K562 (cell line): ENCODE data around the gene ARL6IP1. TPM values are rescaled to one million over a fixed set of nuclear protein-coding genes. Genes with fewer than 3 reads are reported as not detected.
A peak's percentile ranks its signal among the peaks of the same experiment; 100 is the strongest.

Source experiments
- BRD9 ChIP-seq: fragments of 450-650 bp; IDR thresholded peaks from 2 replicates; pipeline ENCODE4 v1.6.1; 2018; ENCODE audit warnings: low read depth; ENCODE audit not compliant: partially characterized antibody
- HNRNPK ChIP-seq: fragments of 200-400 bp; formaldehyde crosslinking; IDR thresholded peaks from one replicate; pipeline ENCODE4 v1.6.1; 2018; ENCODE audit warnings: mild to moderate bottlenecking, low read depth, low read length; ENCODE audit not compliant: poor library complexity, severe bottlenecking
- SIN3A ChIP-seq, 2 experiments: fragments of 150-350 bp in 1 of 2; IDR thresholded peaks; 2 replicates each; pipeline ENCODE4 v1.6.1; 2011 to 2016; ENCODE audit warnings: borderline replicate concordance in 2 of 2, low read depth in 2 of 2, low read length in 2 of 2, mild to moderate bottlenecking in 2 of 2, moderate library complexity in 2 of 2; ENCODE audit not compliant: control insufficient read depth in 1 of 2
- TGIF2 ChIP-seq: sonication (generic); formaldehyde crosslinking; IDR thresholded peaks from 2 replicates; pipeline ENCODE4 v1.8.1; 2022; ENCODE audit warnings: mild to moderate bottlenecking, missing genetic modification reagents, moderate library complexity
- XRCC5 ChIP-seq: fragments of 200-400 bp; formaldehyde crosslinking; IDR thresholded peaks from 2 replicates; pipeline ENCODE4 v1.6.1; 2017; ENCODE audit warnings: low read depth, mild to moderate bottlenecking, low read length
- ZNF830 ChIP-seq: fragments of 250-450 bp; sonication (Bioruptor Pico); IDR thresholded peaks from 2 replicates; pipeline ENCODE4 v1.5.0; 2021; ENCODE audit warnings: mild to moderate bottlenecking
- polyA plus RNA-seq, 8 experiments: library from polyadenylated mRNA; depleted of rRNA in 4 of 8; stranded (reverse) in 5 of 8; unstranded in 3 of 8; fragments of >200 nt; fragmentation: Nextera tagmentation in 2 of 8; fragmentation: Illumina TruSeq in 1 of 8; extraction: Ambion mirVana in 2 of 8; extraction: Trizol in 1 of 8; gene quantifications; 2 replicates each; pipeline versions ENCODE4 v1.2.1 to v1.2.3, GENCODE V29; 2011 to 2014; ENCODE audit warnings: inconsistent platforms in 1 of 8, missing spikeins in 1 of 8
- total RNA-seq, 7 experiments: library from RNA; depleted of rRNA in 6 of 7; stranded (reverse); fragments of >200 nt in 6 of 7; fragmentation: Illumina TruSeq in 2 of 7; extraction: Trizol in 2 of 7; gene quantifications; 2 replicates each; pipeline versions ENCODE4 v1.2.1 to v1.2.3, GENCODE V29; 2011 to 2021; ENCODE audit warnings: low replicate concordance in 1 of 7
- TF ChIP-seq, protein P1 (sequence below): fragments of 200-600 bp; sonication (generic); IDR thresholded peaks from one replicate; pipeline ENCODE4 v1.6.1; 2012; ENCODE audit warnings: mild to moderate bottlenecking, low read depth, low read length, inconsistent platforms
- TF ChIP-seq, protein P2 (sequence below): sonication (generic); formaldehyde crosslinking; IDR thresholded peaks from 2 replicates; pipeline ENCODE4 v1.8.1; 2022; ENCODE audit warnings: missing genetic modification reagents
- TF ChIP-seq, protein P3 (sequence below): fragments of 450-650 bp; IDR thresholded peaks from 2 replicates; pipeline ENCODE4 v1.6.1; 2018; ENCODE audit not compliant: partially characterized antibody

ARL6IP1 gene
- total and polyA plus RNA-seq, 9 of the 15 experiments (the other 6 are each of a cell fraction or from before 2014, with no cell fraction given) = 102 to 391 (median 162) TPM

DNA sequence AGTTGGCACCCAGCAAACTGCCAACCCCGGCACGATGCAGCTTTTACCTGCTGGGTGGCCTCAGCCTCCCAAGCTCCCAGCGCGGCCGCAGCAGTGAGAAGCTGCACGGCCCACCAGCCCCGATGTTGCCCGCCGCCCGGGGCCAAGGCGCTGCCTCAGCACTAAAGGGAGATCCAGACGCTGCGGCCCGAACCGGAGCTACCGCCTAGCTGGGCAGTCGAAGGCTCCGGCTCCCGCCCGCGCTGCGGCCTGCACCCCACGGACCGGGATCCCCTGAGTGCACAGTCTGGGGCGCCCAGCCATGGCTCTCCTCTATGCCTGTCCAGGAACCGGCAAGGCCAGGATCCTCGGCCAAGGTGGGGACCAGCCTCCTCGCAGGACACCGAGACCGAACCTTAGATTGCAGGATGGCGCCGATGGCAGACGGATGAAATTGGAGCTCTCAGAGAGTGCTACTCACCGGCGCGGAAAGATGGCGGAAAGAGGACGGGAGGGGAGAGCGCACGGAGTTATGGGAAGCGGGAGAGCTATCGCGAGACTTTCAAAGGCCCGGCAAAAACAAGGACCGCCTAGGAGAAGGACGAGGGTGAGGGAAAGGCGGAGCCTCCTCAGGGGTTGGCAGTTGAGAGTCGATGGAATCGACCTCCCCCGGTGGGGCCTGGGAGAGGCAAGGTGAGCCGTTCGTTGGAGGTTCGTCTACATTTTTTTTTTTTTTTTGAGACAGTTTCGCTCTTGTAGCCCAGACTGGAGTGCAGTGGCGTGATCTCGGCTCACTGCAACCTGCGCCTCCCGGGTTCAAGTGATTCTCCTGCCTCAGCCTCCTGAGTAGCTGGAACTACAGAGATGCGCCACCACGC, 11.3 kb downstream of the ARL6IP1 start, which contains the start of gene RPS15A (continued):
- TF ChIP-seq, protein P1, sequence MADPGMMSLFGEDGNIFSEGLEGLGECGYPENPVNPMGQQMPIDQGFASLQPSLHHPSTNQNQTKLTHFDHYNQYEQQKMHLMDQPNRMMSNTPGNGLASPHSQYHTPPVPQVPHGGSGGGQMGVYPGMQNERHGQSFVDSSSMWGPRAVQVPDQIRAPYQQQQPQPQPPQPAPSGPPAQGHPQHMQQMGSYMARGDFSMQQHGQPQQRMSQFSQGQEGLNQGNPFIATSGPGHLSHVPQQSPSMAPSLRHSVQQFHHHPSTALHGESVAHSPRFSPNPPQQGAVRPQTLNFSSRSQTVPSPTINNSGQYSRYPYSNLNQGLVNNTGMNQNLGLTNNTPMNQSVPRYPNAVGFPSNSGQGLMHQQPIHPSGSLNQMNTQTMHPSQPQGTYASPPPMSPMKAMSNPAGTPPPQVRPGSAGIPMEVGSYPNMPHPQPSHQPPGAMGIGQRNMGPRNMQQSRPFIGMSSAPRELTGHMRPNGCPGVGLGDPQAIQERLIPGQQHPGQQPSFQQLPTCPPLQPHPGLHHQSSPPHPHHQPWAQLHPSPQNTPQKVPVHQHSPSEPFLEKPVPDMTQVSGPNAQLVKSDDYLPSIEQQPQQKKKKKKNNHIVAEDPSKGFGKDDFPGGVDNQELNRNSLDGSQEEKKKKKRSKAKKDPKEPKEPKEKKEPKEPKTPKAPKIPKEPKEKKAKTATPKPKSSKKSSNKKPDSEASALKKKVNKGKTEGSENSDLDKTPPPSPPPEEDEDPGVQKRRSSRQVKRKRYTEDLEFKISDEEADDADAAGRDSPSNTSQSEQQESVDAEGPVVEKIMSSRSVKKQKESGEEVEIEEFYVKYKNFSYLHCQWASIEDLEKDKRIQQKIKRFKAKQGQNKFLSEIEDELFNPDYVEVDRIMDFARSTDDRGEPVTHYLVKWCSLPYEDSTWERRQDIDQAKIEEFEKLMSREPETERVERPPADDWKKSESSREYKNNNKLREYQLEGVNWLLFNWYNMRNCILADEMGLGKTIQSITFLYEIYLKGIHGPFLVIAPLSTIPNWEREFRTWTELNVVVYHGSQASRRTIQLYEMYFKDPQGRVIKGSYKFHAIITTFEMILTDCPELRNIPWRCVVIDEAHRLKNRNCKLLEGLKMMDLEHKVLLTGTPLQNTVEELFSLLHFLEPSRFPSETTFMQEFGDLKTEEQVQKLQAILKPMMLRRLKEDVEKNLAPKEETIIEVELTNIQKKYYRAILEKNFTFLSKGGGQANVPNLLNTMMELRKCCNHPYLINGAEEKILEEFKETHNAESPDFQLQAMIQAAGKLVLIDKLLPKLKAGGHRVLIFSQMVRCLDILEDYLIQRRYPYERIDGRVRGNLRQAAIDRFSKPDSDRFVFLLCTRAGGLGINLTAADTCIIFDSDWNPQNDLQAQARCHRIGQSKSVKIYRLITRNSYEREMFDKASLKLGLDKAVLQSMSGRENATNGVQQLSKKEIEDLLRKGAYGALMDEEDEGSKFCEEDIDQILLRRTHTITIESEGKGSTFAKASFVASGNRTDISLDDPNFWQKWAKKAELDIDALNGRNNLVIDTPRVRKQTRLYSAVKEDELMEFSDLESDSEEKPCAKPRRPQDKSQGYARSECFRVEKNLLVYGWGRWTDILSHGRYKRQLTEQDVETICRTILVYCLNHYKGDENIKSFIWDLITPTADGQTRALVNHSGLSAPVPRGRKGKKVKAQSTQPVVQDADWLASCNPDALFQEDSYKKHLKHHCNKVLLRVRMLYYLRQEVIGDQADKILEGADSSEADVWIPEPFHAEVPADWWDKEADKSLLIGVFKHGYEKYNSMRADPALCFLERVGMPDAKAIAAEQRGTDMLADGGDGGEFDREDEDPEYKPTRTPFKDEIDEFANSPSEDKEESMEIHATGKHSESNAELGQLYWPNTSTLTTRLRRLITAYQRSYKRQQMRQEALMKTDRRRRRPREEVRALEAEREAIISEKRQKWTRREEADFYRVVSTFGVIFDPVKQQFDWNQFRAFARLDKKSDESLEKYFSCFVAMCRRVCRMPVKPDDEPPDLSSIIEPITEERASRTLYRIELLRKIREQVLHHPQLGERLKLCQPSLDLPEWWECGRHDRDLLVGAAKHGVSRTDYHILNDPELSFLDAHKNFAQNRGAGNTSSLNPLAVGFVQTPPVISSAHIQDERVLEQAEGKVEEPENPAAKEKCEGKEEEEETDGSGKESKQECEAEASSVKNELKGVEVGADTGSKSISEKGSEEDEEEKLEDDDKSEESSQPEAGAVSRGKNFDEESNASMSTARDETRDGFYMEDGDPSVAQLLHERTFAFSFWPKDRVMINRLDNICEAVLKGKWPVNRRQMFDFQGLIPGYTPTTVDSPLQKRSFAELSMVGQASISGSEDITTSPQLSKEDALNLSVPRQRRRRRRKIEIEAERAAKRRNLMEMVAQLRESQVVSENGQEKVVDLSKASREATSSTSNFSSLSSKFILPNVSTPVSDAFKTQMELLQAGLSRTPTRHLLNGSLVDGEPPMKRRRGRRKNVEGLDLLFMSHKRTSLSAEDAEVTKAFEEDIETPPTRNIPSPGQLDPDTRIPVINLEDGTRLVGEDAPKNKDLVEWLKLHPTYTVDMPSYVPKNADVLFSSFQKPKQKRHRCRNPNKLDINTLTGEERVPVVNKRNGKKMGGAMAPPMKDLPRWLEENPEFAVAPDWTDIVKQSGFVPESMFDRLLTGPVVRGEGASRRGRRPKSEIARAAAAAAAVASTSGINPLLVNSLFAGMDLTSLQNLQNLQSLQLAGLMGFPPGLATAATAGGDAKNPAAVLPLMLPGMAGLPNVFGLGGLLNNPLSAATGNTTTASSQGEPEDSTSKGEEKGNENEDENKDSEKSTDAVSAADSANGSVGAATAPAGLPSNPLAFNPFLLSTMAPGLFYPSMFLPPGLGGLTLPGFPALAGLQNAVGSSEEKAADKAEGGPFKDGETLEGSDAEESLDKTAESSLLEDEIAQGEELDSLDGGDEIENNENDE = no peak
- TF ChIP-seq, protein P2, sequence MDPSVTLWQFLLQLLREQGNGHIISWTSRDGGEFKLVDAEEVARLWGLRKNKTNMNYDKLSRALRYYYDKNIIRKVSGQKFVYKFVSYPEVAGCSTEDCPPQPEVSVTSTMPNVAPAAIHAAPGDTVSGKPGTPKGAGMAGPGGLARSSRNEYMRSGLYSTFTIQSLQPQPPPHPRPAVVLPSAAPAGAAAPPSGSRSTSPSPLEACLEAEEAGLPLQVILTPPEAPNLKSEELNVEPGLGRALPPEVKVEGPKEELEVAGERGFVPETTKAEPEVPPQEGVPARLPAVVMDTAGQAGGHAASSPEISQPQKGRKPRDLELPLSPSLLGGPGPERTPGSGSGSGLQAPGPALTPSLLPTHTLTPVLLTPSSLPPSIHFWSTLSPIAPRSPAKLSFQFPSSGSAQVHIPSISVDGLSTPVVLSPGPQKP = no peak
- TF ChIP-seq, protein P3, sequence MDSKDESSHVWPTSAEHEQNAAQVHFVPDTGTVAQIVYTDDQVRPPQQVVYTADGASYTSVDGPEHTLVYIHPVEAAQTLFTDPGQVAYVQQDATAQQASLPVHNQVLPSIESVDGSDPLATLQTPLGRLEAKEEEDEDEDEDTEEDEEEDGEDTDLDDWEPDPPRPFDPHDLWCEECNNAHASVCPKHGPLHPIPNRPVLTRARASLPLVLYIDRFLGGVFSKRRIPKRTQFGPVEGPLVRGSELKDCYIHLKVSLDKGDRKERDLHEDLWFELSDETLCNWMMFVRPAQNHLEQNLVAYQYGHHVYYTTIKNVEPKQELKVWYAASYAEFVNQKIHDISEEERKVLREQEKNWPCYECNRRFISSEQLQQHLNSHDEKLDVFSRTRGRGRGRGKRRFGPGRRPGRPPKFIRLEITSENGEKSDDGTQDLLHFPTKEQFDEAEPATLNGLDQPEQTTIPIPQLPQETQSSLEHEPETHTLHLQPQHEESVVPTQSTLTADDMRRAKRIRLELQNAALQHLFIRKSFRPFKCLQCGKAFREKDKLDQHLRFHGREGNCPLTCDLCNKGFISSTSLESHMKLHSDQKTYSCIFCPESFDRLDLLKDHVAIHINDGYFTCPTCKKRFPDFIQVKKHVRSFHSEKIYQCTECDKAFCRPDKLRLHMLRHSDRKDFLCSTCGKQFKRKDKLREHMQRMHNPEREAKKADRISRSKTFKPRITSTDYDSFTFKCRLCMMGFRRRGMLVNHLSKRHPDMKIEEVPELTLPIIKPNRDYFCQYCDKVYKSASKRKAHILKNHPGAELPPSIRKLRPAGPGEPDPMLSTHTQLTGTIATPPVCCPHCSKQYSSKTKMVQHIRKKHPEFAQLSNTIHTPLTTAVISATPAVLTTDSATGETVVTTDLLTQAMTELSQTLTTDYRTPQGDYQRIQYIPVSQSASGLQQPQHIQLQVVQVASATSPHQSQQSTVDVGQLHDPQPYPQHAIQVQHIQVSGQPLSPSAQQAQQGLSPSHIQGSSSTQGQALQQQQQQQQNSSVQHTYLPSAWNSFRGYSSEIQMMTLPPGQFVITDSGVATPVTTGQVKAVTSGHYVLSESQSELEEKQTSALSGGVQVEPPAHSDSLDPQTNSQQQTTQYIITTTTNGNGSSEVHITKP = peak; percentile 5
- TF ChIP-seq XRCC5 (peak; percentile 78; the same call in 1 of the 2 replicates), SIN3A (IDR thresholded peaks at IDR 0.05; ENCODE audit: borderline replicate concordance in 2 of 2, control insufficient read depth in 1 of 2, low read depth in 2 of 2, low read length in 2 of 2) (peak; percentile 27 to 45; a peak in 1 of 4 replicates), TGIF2 (no peak; the same call in 1 of the 2 replicates), HNRNPK (no peak), BRD9 (peak; percentile 99), ZNF830 (peak; percentile 77; the same call in 1 of the 2 replicates)
